Measurements from ENCODE around the gene CFAP70.
"Not testable (repeated sequence)": the region's sequence is repeated elsewhere in the genome, so short reads cannot be mapped to it uniquely, and the experiment has no call there.

CFAP70 gene

DNA sequence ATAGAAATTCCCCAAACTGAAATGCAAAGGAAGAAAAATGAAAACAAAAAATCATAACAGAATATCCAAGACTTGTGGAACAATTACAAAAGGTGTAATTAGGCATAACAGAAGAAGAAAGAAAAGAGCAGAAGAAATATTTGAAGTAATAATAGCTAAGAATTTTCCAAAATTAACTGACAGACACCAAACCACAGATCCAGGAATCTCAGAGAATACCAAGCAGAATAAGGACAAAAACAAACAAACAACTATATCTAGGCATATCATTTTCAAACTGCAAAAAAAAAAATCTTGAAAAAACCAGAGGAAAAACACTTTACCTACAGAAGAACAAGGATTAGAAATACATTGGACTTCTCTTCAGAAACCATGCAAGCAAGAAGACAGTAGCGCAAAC, 25.5 kb downstream of the CFAP70 start:
- Histone ChIP-seq H3K4me1 (ENCODE audit: control insufficient read depth, insufficient read depth, low read length) (no peaks in the 10 kb centered on the region), H3K4me3 (ENCODE audit: low read length) (no peak overlapping the region), H3K27me3 (ENCODE audit: control insufficient read depth, insufficient read depth, low read length) (no peaks in the 10 kb centered on the region), H3K9ac (ENCODE audit: low read length) (no peak overlapping the region), H3K27ac (ENCODE audit: low read depth, low read length) (no peak overlapping the region), H3K36me3 (ENCODE audit: control insufficient read depth, insufficient read depth, low read length) (no peaks in the 10 kb centered on the region)

- H3K4me3 ChIP-seq (ENCODE audit: low read length), result no peak overlapping the region
- no peak overlapping the region for H3K27ac ChIP-seq (ENCODE audit: low read depth, low read length)
- no peaks in the 10 kb centered on the region for H3K36me3 ChIP-seq (ENCODE audit: control insufficient read depth, insufficient read depth, low read length)
- no peaks in the 10 kb centered on the region for H3K4me1 ChIP-seq (ENCODE audit: control insufficient read depth, insufficient read depth, low read length)
- no peak overlapping the region for H3K9ac ChIP-seq (ENCODE audit: low read length)
- H3K27me3 ChIP-seq (ENCODE audit: control insufficient read depth, insufficient read depth, low read length), result no peaks in the 10 kb centered on the region
Measured at GRCh38 chr10:73332379-73332778, 26.3 kb downstream of the CFAP70 start.

DNA sequence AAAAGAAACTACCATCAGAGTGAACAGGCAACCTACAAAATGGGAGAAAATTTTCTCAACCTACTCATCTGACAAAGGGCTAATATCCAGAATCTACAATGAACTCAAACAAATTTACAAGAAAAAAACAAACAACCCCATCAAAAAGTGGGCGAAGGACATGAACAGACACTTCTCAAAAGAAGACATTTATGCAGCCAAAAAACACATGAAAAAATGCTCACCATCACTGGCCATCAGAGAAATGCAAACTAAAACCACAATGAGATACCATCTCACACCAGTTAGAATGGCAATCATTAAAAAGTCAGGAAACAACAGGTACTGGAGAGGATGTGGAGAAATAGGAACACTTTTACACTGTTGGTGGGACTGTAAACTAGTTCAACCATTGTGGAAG, 30.1 kb downstream of the CFAP70 start:
- not testable (repeated sequence) for H3K9ac ChIP-seq (ENCODE audit: low read length); H3K4me1 ChIP-seq (ENCODE audit: control insufficient read depth, insufficient read depth, low read length); H3K4me3 ChIP-seq (ENCODE audit: low read length); H3K27me3 ChIP-seq (ENCODE audit: control insufficient read depth, insufficient read depth, low read length); H3K36me3 ChIP-seq (ENCODE audit: control insufficient read depth, insufficient read depth, low read length); H3K27ac ChIP-seq (ENCODE audit: low read depth, low read length)

DNA sequence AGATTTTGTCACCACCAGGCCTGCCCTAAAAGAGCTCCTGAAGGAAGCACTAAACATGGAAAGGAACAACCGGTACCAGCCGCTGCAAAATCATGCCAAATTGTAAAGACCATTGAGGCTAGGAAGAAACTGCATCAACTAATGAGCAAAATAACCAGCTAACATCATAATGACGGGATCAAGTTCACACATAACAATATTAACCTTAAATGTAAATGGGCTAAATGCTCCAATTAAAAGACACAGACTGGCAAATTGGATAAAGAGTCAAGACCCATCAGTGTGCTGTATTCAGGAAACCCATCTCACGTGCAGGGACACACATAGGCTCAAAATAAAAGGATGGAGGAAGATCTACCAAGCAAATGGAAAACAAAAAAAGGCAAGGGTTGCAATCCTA, 33.4 kb downstream of the CFAP70 start:
- not testable (repeated sequence) for H3K36me3 ChIP-seq (ENCODE audit: control insufficient read depth, insufficient read depth, low read length); H3K9ac ChIP-seq (ENCODE audit: low read length); H3K27me3 ChIP-seq (ENCODE audit: control insufficient read depth, insufficient read depth, low read length); H3K4me1 ChIP-seq (ENCODE audit: control insufficient read depth, insufficient read depth, low read length); H3K27ac ChIP-seq (ENCODE audit: low read depth, low read length); H3K4me3 ChIP-seq (ENCODE audit: low read length)

- not testable (repeated sequence) for H3K4me3 ChIP-seq (ENCODE audit: low read length); H3K27me3 ChIP-seq (ENCODE audit: control insufficient read depth, insufficient read depth, low read length); H3K36me3 ChIP-seq (ENCODE audit: control insufficient read depth, insufficient read depth, low read length); H3K27ac ChIP-seq (ENCODE audit: low read depth, low read length); H3K4me1 ChIP-seq (ENCODE audit: control insufficient read depth, insufficient read depth, low read length); H3K9ac ChIP-seq (ENCODE audit: low read length)
Measured at GRCh38 chr10:73323582-73323981, 35.1 kb downstream of the CFAP70 start.

GRCh38 chr10:73310475-73310874, 48.2 kb downstream of the CFAP70 start:
- Histone ChIP-seq H3K27me3 (ENCODE audit: control insufficient read depth, insufficient read depth, low read length) (no peaks in the 10 kb centered on the region), H3K36me3 (ENCODE audit: control insufficient read depth, insufficient read depth, low read length) (no peaks in the 10 kb centered on the region), H3K4me1 (ENCODE audit: control insufficient read depth, insufficient read depth, low read length) (no peaks in the 10 kb centered on the region), H3K9ac (ENCODE audit: low read length) (no peak overlapping the region), H3K27ac (ENCODE audit: low read depth, low read length) (no peak overlapping the region), H3K4me3 (ENCODE audit: low read length) (no peak overlapping the region)

GRCh38 chr10:73307203-73307800, 51.4 kb downstream of the CFAP70 start:
- H3K4me3 ChIP-seq (ENCODE audit: low read length), result no peak overlapping the region
- no peaks in the 10 kb centered on the region for H3K27me3 ChIP-seq (ENCODE audit: control insufficient read depth, insufficient read depth, low read length)
- H3K27ac ChIP-seq (ENCODE audit: low read depth, low read length), result no peak overlapping the region
- no peaks in the 10 kb centered on the region for H3K4me1 ChIP-seq (ENCODE audit: control insufficient read depth, insufficient read depth, low read length)
- no peak overlapping the region for H3K9ac ChIP-seq (ENCODE audit: low read length)
- H3K36me3 ChIP-seq (ENCODE audit: control insufficient read depth, insufficient read depth, low read length), result no peaks in the 10 kb centered on the region

DNA sequence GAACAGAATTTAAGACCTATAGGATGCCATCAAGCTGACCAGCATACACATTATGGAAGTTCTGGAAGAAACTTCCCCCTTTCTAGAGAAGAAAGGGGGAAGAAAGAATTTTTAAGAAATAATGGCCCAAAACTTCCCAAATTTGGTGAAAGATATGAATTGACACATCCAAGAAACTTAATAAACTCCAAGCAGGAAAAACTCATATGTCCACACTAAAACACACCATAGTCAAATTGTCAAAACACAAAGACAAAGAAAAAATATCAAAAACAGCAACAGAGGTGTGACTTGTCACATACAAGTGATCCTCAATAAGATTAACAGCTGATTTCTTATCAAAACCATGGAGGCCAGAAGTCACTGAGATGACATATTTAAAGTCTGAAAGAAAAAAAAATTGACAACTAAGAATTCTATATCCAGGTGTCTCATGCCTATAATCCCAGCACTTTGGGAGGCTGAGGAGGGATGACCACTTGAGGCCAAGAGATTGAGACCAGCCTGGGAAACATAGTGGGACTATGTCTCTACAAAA, 52.4 kb downstream of the CFAP70 start:
- Histone ChIP-seq H3K36me3 (ENCODE audit: control insufficient read depth, insufficient read depth, low read length) (no peaks in the 10 kb centered on the region), H3K9ac (ENCODE audit: low read length) (no peak overlapping the region), H3K4me3 (ENCODE audit: low read length) (no peak overlapping the region), H3K27me3 (ENCODE audit: control insufficient read depth, insufficient read depth, low read length) (no peaks in the 10 kb centered on the region), H3K4me1 (ENCODE audit: control insufficient read depth, insufficient read depth, low read length) (no peaks in the 10 kb centered on the region), H3K27ac (ENCODE audit: low read depth, low read length) (no peak overlapping the region)

DNA sequence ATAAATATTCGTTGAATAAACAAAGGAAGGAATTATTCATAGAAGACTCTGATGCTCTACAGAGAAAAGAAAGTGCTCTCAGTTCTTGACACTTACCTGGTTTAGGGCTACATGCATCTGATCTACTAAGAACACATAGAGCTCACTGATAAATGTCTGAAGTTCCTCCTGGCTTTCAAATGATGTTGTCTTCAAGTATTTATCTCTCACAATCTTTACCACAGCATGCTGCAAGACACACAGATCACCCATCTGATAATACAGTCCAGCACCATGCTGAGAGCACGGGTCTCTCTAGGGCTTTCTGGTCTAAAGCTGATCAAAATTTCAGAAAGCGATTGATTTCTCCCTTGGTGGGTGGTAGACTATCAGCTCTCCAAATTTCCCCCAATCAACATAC, 61.7 kb downstream of the CFAP70 start:
- H3K9ac ChIP-seq (ENCODE audit: low read length), result no peak overlapping the region
- H3K27ac ChIP-seq (ENCODE audit: low read depth, low read length), result no peak overlapping the region
- no peaks in the 10 kb centered on the region for H3K4me1 ChIP-seq (ENCODE audit: control insufficient read depth, insufficient read depth, low read length)

GRCh38 chr10:73293461-73293860, 65.2 kb downstream of the CFAP70 start:
- Histone ChIP-seq H3K4me3 (ENCODE audit: low read length) (no peak overlapping the region), H3K27me3 (ENCODE audit: control insufficient read depth, insufficient read depth, low read length) (no peaks in the 10 kb centered on the region), H3K36me3 (ENCODE audit: control insufficient read depth, insufficient read depth, low read length) (no peaks in the 10 kb centered on the region), H3K27ac (ENCODE audit: low read depth, low read length) (no peak overlapping the region), H3K9ac (ENCODE audit: low read length) (no peak overlapping the region), H3K4me1 (ENCODE audit: control insufficient read depth, insufficient read depth, low read length) (no peaks in the 10 kb centered on the region)

More for the DNA sequence above, 61.7 kb downstream of the CFAP70 start:
- Histone ChIP-seq H3K27me3 (ENCODE audit: control insufficient read depth, insufficient read depth, low read length) (no peaks in the 10 kb centered on the region), H3K4me3 (ENCODE audit: low read length) (no peak overlapping the region), H3K36me3 (ENCODE audit: control insufficient read depth, insufficient read depth, low read length) (no peaks in the 10 kb centered on the region)

- H3K27ac ChIP-seq (ENCODE audit: low read depth, low read length), result no peak overlapping the region
Measured at GRCh38 chr10:73289958-73290357, 68.7 kb downstream of the CFAP70 start.

DNA sequence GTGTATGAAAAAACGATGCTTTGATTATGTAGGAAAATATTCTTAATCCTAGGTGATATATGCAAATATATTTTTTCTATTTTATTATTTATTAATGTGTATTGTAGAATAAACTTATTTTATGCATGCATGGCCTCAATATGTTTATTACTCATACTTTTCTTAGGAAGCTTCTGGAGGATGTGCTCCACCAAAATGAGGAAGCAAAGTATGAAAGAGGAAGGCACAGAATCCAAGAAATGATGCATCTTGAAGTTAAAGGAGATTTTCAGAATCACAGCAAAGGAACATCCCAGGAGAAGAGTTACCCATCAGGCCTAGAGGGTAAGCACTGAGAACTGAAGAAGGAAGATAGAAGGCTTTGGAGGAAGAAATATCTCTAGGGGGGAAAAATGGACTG, 71.2 kb downstream of the CFAP70 start:
- no peak overlapping the region for H3K27ac ChIP-seq (ENCODE audit: low read depth, low read length)
- H3K27me3 ChIP-seq (ENCODE audit: control insufficient read depth, insufficient read depth, low read length), result no peaks in the 10 kb centered on the region
- no peaks in the 10 kb centered on the region for H3K4me1 ChIP-seq (ENCODE audit: control insufficient read depth, insufficient read depth, low read length)
- H3K9ac ChIP-seq (ENCODE audit: low read length), result no peak overlapping the region
- H3K36me3 ChIP-seq (ENCODE audit: control insufficient read depth, insufficient read depth, low read length), result no peaks in the 10 kb centered on the region
- H3K4me3 ChIP-seq (ENCODE audit: low read length), result no peak overlapping the region

More at GRCh38 chr10:73289958-73290357, 68.7 kb downstream of the CFAP70 start:
- H3K4me1 ChIP-seq (ENCODE audit: control insufficient read depth, insufficient read depth, low read length), result no peaks in the 10 kb centered on the region
- no peak overlapping the region for H3K4me3 ChIP-seq (ENCODE audit: low read length)
- no peak overlapping the region for H3K9ac ChIP-seq (ENCODE audit: low read length)
- H3K27me3 ChIP-seq (ENCODE audit: control insufficient read depth, insufficient read depth, low read length), result no peaks in the 10 kb centered on the region
- H3K36me3 ChIP-seq (ENCODE audit: control insufficient read depth, insufficient read depth, low read length), result no peaks in the 10 kb centered on the region

DNA sequence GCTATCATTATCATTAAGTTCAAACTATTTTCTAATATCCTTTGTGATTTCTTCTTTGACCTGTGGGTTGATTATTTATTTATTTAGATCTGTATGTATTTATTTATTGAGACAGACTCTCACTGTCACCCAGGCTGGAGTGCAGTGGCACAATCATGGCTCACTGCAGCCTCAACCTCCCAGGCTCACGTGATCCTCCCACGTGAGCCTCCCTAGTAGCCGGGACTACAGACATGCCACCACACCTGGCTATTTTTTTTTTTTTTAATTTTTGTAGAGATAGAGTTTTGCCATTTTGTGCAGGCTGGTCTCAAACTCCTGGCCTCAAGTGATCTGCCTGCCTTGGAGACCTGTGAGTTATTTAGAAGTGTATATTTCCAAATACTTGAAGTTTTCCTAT, 77.6 kb downstream of the CFAP70 start:
- no peak overlapping the region for H3K4me3 ChIP-seq (ENCODE audit: low read length)
- H3K27ac ChIP-seq (ENCODE audit: low read depth, low read length), result no peak overlapping the region

More for the DNA sequence above, 77.6 kb downstream of the CFAP70 start:
- Histone ChIP-seq H3K4me1 (ENCODE audit: control insufficient read depth, insufficient read depth, low read length) (no peaks in the 10 kb centered on the region), H3K27me3 (ENCODE audit: control insufficient read depth, insufficient read depth, low read length) (no peaks in the 10 kb centered on the region), H3K36me3 (ENCODE audit: control insufficient read depth, insufficient read depth, low read length) (no peaks in the 10 kb centered on the region), H3K9ac (ENCODE audit: low read length) (no peak overlapping the region)

Data from rectal smooth muscle tissue (tissue), 1 donor.